ENCODE measurements around the gene LMF1. TPM values are rescaled to one million over a fixed set of nuclear protein-coding genes. Genes with fewer than 3 reads are reported as not detected.
A peak's percentile ranks its signal among the peaks of the same experiment; 100 is the strongest.

Gene LMF1
- polyA plus RNA-seq, 5 donors, result 13.8 to 22.3 (median 20.2) TPM

- DNase-seq, result no peak
Observed at GRCh38 chr16:930511-930910, 40.3 kb downstream of the LMF1 start.

- DNase-seq, result no peak
Observed at GRCh38 chr16:930076-930475, 40.7 kb downstream of the LMF1 start.

- DNase-seq, result no peak
Observed at GRCh38 chr16:929227-930073, 41.3 kb downstream of the LMF1 start.

- DNase-seq, result no peak
Observed at GRCh38 chr16:928526-928925, 42.3 kb downstream of the LMF1 start.

GRCh38 chr16:927931-928330 lies 42.9 kb downstream of the LMF1 start:
- DNase-seq, result no peak

GRCh38 chr16:927406-927805 lies 43.4 kb downstream of the LMF1 start:
- DNase-seq, result no peak

- no peak for DNase-seq
Observed at GRCh38 chr16:926715-927114, 44.1 kb downstream of the LMF1 start.

- DNase-seq, result no peak
Observed at GRCh38 chr16:924806-925205, 46.0 kb downstream of the LMF1 start.

GRCh38 chr16:924063-924462 lies 46.7 kb downstream of the LMF1 start:
- no peak for DNase-seq

- DNase-seq, result no peak
Observed at GRCh38 chr16:923184-923583, 47.6 kb downstream of the LMF1 start.

GRCh38 chr16:922051-922450 lies 48.7 kb downstream of the LMF1 start:
- DNase-seq, result no peak

- DNase-seq, result no peak
Observed at GRCh38 chr16:921321-921905, 49.4 kb downstream of the LMF1 start.

GRCh38 chr16:920717-921116 lies 50.1 kb downstream of the LMF1 start:
- DNase-seq, result peak in 1 of 2 donors; percentile 17

- DNase-seq, result peak in 1 of 2 donors; percentile 6
Observed at GRCh38 chr16:920051-920681, 50.6 kb downstream of the LMF1 start.

GRCh38 chr16:919658-920050 lies 51.1 kb downstream of the LMF1 start:
- DNase-seq, result no peak

GRCh38 chr16:918741-919657 lies 51.8 kb downstream of the LMF1 start:
- no peak for DNase-seq

GRCh38 chr16:918068-918467 lies 52.7 kb downstream of the LMF1 start:
- DNase-seq, result no peak

- no peak for DNase-seq
Observed at GRCh38 chr16:917591-918061, 53.2 kb downstream of the LMF1 start.

- no peak for DNase-seq
Observed at GRCh38 chr16:916035-916799, 54.6 kb downstream of the LMF1 start.

GRCh38 chr16:915546-915945 lies 55.2 kb downstream of the LMF1 start:
- no peak for DNase-seq

- DNase-seq, result no peak
Observed at GRCh38 chr16:914440-914839, 56.3 kb downstream of the LMF1 start.
